NCI-H2227 (cell line): ENCODE data around the gene CAPN5.

Experiments
- DNase-seq: peaks from one replicate; lab custom pipeline; 2025; ENCODE audit not compliant: unreplicated experiment; lab: John Stamatoyannopoulos, UW

The CAPN5 gene

DNA sequence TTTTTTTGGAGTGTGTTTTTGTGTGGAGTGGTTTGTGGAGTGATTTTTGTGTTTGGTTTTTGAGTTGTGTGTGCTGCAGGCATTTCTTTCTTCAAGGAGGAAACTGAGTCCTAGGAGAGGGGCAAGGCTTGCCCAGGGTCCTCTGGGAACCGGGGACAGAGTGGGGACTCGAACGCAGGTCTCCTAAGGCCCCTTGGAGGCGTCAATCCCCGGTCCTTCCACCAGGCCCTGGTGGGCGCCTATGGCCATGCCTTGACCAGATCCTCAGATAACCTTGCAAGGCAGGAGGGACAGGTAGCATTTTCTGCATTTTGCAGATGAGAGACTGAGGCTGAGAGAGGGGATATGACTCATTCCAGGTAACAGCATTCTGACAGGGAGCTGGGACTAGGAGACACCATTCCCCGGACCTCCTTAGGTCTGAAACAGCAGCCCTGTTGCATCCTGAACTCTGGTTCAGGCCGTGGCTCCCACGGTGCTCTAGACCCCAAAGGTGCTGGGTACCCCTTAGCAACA, 100.4 kb downstream of the CAPN5 start:
- no peak for DNase-seq

DNA sequence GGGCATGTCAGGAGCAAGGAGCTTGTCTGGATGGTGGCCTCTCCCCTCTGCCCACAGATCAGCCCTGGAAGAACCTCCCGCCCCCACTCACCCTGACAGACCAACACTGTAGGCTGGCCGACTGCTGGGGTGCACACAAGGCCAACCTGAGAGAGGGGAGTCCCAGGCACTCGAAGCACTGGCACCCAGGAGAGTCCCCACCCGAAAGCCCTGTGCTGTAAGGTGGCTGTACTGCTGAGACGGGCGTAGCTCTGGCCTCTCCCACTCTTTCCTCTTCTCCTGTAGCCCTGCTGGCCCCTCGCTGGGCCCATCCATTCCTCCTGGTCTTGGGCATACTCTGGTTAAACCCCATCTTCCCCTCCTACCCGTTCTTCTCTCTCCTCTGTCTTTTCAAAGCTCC, 101.0 kb downstream of the CAPN5 start:
- no peak for DNase-seq

DNA sequence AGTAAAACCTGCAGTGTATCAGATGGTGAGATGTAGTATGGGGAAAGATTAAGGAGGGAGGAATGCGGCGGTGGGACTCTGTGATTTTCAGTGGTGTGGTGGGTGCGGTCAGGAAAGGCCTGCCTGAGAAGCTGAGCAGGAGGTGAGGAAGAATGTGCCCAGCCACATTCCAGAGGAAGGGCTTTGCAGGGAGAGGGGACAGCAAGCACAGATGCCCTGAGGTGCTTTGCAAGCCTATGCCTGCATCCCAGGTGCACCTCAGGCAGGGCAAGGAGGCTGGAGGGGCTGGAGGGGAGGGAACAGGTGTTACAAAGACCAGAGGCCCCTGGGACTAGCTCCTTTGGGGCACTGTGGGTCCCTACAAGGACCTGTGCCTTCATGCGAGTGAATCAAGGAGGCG, 103.3 kb downstream of the CAPN5 start:
- DNase-seq = no peak

- no peak for DNase-seq
Observed at GRCh38 chr11:77171254-77171653, 104.5 kb downstream of the CAPN5 start.

DNA sequence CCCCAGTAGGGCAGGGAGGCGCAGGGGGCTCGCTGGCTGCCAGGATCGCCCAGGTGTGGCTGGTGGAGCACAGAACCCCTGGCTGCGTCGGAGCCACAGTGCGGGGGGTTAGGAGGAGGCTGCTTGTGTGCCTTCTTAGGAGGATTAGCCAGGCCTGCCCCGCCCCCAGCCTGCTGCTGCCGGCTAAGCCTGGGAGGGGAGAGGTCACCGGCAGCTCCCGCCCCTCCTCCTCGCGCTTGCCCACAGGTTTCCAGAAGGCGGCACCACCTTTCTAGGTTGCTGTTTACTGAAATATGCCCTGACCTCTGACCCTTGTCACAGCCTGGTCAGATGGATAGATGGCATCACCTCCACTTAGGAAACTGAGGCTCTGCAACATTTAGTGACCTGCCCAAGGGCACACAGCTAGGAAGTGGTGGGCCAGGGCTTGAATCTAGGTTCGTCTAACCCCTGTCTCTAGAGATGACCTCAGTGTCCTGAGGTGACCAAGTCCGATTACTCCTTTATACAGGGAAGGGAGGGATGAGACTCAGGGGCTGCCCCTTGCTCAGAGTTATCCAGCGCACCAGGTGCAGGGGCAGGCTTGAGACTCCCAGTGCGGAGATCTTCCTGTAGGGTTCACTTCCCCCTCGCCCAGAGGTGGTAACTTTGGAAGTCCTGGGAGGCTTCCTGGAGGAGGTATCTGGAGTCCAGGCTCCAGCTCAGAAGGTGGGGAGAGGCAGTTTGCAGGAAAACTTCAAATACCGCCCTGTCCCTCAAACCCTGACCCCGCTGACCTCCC, 105.3 kb downstream of the CAPN5 start:
- peak; percentile 60 for DNase-seq

DNA sequence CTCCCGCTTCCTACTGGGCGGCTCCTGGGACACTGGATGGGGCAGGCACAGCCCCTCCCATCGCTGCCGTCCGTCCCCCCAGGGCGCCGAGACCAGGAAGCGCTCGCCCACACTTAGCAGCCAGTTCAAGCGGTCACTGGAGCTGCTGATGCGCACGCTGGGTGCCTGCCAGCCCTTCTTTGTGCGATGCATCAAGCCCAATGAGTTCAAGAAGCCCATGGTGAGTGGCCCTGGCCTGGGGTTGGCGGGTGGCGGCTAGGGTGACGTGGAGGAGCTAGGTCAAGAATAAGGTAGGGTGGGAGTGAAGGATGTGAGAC, 105.9 kb downstream of the CAPN5 start:
- DNase-seq = no peak

DNA sequence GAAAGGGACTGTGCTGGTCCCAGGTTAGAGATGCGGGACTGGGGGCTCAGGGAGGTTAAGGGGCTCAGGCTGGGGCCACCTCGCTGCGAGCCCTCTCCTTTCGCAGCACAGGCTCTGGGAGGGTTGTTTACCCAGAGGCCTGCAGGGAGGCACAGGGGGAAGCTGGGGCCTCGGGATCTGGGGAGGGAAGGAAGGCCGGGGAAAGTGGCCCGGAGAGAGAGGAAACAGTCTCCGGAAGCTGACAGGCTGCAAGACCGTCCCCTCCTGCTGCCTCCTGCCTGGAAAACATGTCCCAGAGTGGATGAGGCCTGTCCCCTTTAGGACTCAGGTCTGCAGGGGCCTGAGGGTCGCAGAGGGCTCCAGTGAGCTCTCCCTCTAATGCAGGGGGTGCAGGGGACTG, 106.7 kb downstream of the CAPN5 start:
- no peak for DNase-seq

DNA sequence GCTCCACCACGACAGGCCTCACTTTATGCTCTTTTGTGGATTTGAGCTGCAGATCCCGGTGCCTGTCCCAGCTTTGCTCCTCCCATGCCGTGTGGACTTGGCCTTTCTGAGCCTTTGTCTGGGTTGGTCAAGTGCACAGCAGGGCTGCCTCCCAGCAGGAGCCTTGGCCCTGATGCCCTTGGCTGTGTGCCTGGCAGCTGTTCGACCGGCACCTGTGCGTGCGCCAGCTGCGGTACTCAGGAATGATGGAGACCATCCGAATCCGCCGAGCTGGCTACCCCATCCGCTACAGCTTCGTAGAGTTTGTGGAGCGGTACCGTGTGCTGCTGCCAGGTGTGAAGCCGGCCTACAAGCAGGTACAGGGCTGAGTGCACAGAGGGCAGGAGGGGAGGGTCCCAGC, 107.8 kb downstream of the CAPN5 start:
- DNase-seq = no peak

GRCh38 chr11:77175021-77175842, 108.5 kb downstream of the CAPN5 start:
- no peak for DNase-seq
